HepG2 (cell line): Measurements from ENCODE around the gene FTSJ1. TPM values are rescaled to one million over a fixed set of nuclear protein-coding genes. Genes with fewer than 3 reads are reported as not detected.
A peak's percentile ranks its signal among the peaks of the same experiment; 100 is the strongest.

Experiments used
- ELF3 ChIP-seq: IDR thresholded peaks from 2 replicates; pipeline ENCODE4 v1.6.1; 2016; ENCODE audit warnings: missing genetic modification reagents, missing compliant biosample characterization
- KDM4B ChIP-seq: sonication (generic); formaldehyde crosslinking; IDR thresholded peaks from 2 replicates; pipeline ENCODE4 v1.4.0; 2020; ENCODE audit warnings: missing genetic modification reagents
- MATR3 ChIP-seq: sonication (generic); formaldehyde crosslinking; IDR thresholded peaks from 2 replicates; pipeline ENCODE4 v1.4.0; 2020; ENCODE audit warnings: missing genetic modification reagents
- MYNN ChIP-seq: sonication (generic); formaldehyde crosslinking; IDR thresholded peaks from 2 replicates; pipeline ENCODE4 v1.4.0; 2020; ENCODE audit warnings: mild to moderate bottlenecking, low read depth, missing genetic modification reagents
- NFATC3 ChIP-seq: sonication (generic); formaldehyde crosslinking; IDR thresholded peaks from 2 replicates; pipeline ENCODE4 v1.5.1; 2020; ENCODE audit warnings: mild to moderate bottlenecking, missing genetic modification reagents
- NR2C2 ChIP-seq: sonication (generic); formaldehyde crosslinking; IDR thresholded peaks from 2 replicates; pipeline ENCODE4 v1.4.0; 2020; ENCODE audit warnings: missing genetic modification reagents, mild to moderate bottlenecking, moderate library complexity, borderline replicate concordance
- NR2F2 ChIP-seq: IDR thresholded peaks from 2 replicates; pipeline ENCODE4 v1.6.1; 2012; ENCODE audit warnings: low read depth, inconsistent platforms, borderline replicate concordance
- POLR2AphosphoS2 ChIP-seq: IDR thresholded peaks from 2 replicates; pipeline ENCODE4 v1.6.1; 2011; ENCODE audit warnings: low read depth, low read length, improper control_type of control experiment
- TEAD3 ChIP-seq: optimal IDR thresholded peaks from 2 replicates; pipeline ENCODE3; 2016; ENCODE audit warnings: borderline replicate concordance
- WIZ ChIP-seq: sonication (generic); formaldehyde crosslinking; IDR thresholded peaks from 2 replicates; pipeline ENCODE4 v1.5.1; 2020; ENCODE audit warnings: mild to moderate bottlenecking, missing genetic modification reagents
- ZKSCAN1 ChIP-seq: fragments of 150-350 bp; IDR thresholded peaks from 2 replicates; pipeline ENCODE4 v1.6.1; 2014; ENCODE audit warnings: low read length
- ZNF30 ChIP-seq: sonication (generic); formaldehyde crosslinking; IDR thresholded peaks from 2 replicates; pipeline ENCODE4 v1.5.0; 2020; ENCODE audit warnings: mild to moderate bottlenecking, missing genetic modification reagents
- ZNF530 ChIP-seq: sonication (generic); formaldehyde crosslinking; IDR thresholded peaks from 2 replicates; pipeline ENCODE4 v1.5.0; 2020; ENCODE audit warnings: low read depth, mild to moderate bottlenecking, missing genetic modification reagents
- ZNF788 ChIP-seq: sonication (generic); formaldehyde crosslinking; IDR thresholded peaks from 2 replicates; pipeline ENCODE4 v1.5.0; 2020; ENCODE audit warnings: mild to moderate bottlenecking, missing genetic modification reagents, borderline replicate concordance
- ZNF816 ChIP-seq: sonication (generic); formaldehyde crosslinking; IDR thresholded peaks from 2 replicates; pipeline ENCODE4 v1.8.0; 2022; ENCODE audit warnings: missing genetic modification reagents, mild to moderate bottlenecking, borderline replicate concordance
- ZNF841 ChIP-seq: sonication (generic); formaldehyde crosslinking; IDR thresholded peaks from 2 replicates; pipeline ENCODE4 v1.8.1; 2023; ENCODE audit warnings: missing genetic modification reagents, borderline replicate concordance
- polyA plus RNA-seq, 8 experiments: library from polyadenylated mRNA; depleted of rRNA in 3 of 8; stranded (reverse) in 7 of 8; unstranded in 1 of 8; fragments of >200 nt; fragmentation: Illumina TruSeq in 4 of 8; extraction: Trizol in 4 of 8; gene quantifications; 2 replicates each; pipeline versions ENCODE4 v1.2.1 to v1.2.3, GENCODE V29; 2011 to 2016; ENCODE audit warnings: low read depth in 4 of 8, missing spikeins in 1 of 8, mixed read lengths in 1 of 8; ENCODE audit not compliant: insufficient read depth in 1 of 8
- total RNA-seq, 5 experiments: library from RNA; depleted of rRNA; stranded (reverse); fragments of >200 nt; fragmentation: Illumina TruSeq; extraction: Trizol; gene quantifications; 2 replicates each; pipeline ENCODE4 v1.2.3, GENCODE V29; 2016; ENCODE audit warnings: low read depth in 1 of 5
- TF ChIP-seq, protein P1 (sequence below), 2 experiments: IDR thresholded peaks; 2 replicates each; pipeline ENCODE4 v1.6.1; 2011 to 2012; ENCODE audit warnings: low read length in 2 of 2, borderline replicate concordance in 1 of 2, low read depth in 1 of 2, mild to moderate bottlenecking in 1 of 2, moderate library complexity in 1 of 2
- TF ChIP-seq, protein P2 (sequence below): sonication (generic); formaldehyde crosslinking; IDR thresholded peaks from 2 replicates; pipeline ENCODE4 v1.4.0; 2020; ENCODE audit warnings: missing genetic modification reagents
- TF ChIP-seq, protein P3 (sequence below): sonication (generic); formaldehyde crosslinking; IDR thresholded peaks from 2 replicates; pipeline ENCODE4 v1.8.0; 2022; ENCODE audit warnings: missing genetic modification reagents, low read depth, mild to moderate bottlenecking, borderline replicate concordance
- TF ChIP-seq, protein P4 (sequence below): sonication (generic); formaldehyde crosslinking; IDR thresholded peaks from 2 replicates; pipeline ENCODE4 v1.9.0; 2021; ENCODE audit warnings: mild to moderate bottlenecking, missing genetic modification reagents

The FTSJ1 gene
- total and polyA plus RNA-seq, 2 of the 13 experiments (the other 11 are each of a cell fraction or from before 2014, with no cell fraction given) = 30.3 to 37.9 TPM

DNA sequence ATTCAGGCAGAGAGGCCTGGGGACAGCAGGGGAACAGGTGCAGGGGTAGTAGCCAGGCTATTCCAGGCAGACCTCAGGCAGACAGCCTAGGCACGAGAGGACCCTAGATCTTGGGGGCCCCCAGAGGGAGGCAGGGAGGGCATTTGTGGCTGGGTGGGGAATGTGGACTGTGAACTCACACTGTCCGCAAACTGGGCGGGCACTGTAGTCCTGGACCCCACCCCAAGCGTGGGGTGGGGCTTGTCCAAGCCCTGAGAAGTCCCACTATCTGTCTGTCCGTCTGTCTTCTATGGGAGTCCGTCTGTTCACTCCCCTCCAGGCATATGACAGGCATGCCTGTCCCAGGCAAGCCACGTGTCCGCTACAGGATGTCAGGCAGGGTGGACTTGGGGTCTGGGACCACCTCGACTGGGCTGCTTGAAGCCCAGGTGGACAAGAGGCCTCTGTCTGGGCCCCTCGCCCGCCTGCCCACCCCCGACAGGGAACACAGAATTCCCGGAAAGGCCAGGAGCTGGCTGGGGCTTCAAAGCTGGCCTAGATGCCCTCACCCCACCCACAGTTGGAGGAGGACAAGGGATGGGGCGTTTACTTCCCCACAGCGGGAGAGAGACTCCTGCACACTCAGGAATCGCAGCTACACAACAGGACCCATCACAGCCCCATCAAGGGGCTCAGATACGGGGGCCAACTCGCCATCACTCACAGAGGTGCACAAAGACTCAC lies 5.7 kb upstream of the FTSJ1 start, which contains the start of gene SLC38A5 (continued):
- TF ChIP-seq KDM4B (no peak), MYNN (CRISPR knock-in tag) (no peak), ZKSCAN1 (no peak), MATR3 (CRISPR knock-in tag) (no peak), POLR2AphosphoS2 (no peak), NFATC3 (CRISPR knock-in tag) (no peak), ZNF530 (CRISPR knock-in tag) (no peak), ZNF30 (CRISPR knock-in tag) (no peak), ZNF816 (CRISPR knock-in tag) (no peak), NR2F2 (no peak), ZNF841 (no peak), ZNF788 (no peak), NR2C2 (CRISPR knock-in tag) (no peak), WIZ (CRISPR knock-in tag) (no peak), TEAD3 (no peak), ELF3 (CRISPR knock-in tag) (peak; percentile 20; the same call in 1 of the 2 replicates)
- TF ChIP-seq, protein P1, sequence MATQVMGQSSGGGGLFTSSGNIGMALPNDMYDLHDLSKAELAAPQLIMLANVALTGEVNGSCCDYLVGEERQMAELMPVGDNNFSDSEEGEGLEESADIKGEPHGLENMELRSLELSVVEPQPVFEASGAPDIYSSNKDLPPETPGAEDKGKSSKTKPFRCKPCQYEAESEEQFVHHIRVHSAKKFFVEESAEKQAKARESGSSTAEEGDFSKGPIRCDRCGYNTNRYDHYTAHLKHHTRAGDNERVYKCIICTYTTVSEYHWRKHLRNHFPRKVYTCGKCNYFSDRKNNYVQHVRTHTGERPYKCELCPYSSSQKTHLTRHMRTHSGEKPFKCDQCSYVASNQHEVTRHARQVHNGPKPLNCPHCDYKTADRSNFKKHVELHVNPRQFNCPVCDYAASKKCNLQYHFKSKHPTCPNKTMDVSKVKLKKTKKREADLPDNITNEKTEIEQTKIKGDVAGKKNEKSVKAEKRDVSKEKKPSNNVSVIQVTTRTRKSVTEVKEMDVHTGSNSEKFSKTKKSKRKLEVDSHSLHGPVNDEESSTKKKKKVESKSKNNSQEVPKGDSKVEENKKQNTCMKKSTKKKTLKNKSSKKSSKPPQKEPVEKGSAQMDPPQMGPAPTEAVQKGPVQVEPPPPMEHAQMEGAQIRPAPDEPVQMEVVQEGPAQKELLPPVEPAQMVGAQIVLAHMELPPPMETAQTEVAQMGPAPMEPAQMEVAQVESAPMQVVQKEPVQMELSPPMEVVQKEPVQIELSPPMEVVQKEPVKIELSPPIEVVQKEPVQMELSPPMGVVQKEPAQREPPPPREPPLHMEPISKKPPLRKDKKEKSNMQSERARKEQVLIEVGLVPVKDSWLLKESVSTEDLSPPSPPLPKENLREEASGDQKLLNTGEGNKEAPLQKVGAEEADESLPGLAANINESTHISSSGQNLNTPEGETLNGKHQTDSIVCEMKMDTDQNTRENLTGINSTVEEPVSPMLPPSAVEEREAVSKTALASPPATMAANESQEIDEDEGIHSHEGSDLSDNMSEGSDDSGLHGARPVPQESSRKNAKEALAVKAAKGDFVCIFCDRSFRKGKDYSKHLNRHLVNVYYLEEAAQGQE (IDR thresholded peaks at IDR 0.05; ENCODE audit: borderline replicate concordance in 1 of 2, low read depth in 1 of 2, low read length in 2 of 2) = no peak
- TF ChIP-seq, protein P2, sequence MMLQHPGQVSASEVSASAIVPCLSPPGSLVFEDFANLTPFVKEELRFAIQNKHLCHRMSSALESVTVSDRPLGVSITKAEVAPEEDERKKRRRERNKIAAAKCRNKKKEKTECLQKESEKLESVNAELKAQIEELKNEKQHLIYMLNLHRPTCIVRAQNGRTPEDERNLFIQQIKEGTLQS (CRISPR knock-in tag) = no peak
- TF ChIP-seq, protein P3, sequence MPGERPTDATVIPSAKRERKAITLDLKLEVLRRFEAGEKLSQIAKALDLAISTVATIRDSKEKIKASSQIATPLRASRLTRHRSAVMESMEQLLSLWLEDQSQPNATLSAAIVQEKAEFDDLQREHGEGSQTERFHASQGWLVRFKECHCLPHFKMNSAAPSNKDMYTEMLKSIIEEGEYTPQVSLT (CRISPR knock-in tag) = no peak
- TF ChIP-seq, protein P4, sequence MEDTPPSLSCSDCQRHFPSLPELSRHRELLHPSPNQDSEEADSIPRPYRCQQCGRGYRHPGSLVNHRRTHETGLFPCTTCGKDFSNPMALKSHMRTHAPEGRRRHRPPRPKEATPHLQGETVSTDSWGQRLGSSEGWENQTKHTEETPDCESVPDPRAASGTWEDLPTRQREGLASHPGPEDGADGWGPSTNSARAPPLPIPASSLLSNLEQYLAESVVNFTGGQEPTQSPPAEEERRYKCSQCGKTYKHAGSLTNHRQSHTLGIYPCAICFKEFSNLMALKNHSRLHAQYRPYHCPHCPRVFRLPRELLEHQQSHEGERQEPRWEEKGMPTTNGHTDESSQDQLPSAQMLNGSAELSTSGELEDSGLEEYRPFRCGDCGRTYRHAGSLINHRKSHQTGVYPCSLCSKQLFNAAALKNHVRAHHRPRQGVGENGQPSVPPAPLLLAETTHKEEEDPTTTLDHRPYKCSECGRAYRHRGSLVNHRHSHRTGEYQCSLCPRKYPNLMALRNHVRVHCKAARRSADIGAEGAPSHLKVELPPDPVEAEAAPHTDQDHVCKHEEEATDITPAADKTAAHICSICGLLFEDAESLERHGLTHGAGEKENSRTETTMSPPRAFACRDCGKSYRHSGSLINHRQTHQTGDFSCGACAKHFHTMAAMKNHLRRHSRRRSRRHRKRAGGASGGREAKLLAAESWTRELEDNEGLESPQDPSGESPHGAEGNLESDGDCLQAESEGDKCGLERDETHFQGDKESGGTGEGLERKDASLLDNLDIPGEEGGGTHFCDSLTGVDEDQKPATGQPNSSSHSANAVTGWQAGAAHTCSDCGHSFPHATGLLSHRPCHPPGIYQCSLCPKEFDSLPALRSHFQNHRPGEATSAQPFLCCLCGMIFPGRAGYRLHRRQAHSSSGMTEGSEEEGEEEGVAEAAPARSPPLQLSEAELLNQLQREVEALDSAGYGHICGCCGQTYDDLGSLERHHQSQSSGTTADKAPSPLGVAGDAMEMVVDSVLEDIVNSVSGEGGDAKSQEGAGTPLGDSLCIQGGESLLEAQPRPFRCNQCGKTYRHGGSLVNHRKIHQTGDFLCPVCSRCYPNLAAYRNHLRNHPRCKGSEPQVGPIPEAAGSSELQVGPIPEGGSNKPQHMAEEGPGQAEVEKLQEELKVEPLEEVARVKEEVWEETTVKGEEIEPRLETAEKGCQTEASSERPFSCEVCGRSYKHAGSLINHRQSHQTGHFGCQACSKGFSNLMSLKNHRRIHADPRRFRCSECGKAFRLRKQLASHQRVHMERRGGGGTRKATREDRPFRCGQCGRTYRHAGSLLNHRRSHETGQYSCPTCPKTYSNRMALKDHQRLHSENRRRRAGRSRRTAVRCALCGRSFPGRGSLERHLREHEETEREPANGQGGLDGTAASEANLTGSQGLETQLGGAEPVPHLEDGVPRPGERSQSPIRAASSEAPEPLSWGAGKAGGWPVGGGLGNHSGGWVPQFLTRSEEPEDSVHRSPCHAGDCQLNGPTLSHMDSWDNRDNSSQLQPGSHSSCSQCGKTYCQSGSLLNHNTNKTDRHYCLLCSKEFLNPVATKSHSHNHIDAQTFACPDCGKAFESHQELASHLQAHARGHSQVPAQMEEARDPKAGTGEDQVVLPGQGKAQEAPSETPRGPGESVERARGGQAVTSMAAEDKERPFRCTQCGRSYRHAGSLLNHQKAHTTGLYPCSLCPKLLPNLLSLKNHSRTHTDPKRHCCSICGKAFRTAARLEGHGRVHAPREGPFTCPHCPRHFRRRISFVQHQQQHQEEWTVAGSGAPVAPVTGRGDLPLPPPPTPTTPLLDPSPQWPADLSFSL (CRISPR knock-in tag) = no peak
